ENCODE data around the gene TAS2R14.

The TAS2R14 gene

DNA sequence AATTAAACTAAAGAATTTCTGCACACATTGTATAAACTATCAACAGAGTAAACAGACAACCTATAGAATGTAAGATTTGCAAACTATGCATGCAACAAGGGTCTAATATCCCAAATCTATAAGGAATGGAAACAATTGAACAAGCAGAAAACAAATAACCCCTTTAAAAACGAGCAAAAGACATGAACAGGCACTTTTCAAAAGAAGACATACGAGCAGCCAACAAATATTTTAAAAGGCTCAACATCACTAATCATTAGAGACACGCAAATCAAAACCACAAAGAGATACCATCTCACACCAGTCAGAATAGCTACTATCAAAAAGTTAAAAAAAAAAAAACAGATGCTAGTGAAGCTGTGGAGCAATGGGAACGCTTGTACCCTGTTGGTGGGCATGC, 34.4 kb downstream of the TAS2R14 start:
- no peak for DNase-seq (ENCODE audit: low read depth)

DNA sequence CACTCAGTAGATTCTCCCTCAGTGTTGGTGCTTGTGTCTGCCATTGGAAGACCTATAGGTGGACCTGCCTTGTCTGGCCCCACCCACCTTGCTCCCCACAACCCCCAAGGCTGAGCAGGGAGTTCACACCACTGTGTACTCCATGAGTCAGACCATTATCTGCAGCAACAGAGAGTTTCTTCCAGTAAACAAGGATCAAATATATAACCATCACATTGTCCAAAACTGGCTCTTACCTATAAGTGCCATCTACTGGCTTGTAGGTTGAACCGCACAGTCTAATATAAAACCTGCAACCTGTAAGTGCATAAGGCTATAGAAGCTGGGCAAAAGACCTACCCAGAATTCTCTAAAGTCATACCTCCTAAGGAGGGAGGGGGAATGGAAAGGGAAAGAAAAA, 37.6 kb downstream of the TAS2R14 start:
- DNase-seq (ENCODE audit: low read depth): no peak

DNA sequence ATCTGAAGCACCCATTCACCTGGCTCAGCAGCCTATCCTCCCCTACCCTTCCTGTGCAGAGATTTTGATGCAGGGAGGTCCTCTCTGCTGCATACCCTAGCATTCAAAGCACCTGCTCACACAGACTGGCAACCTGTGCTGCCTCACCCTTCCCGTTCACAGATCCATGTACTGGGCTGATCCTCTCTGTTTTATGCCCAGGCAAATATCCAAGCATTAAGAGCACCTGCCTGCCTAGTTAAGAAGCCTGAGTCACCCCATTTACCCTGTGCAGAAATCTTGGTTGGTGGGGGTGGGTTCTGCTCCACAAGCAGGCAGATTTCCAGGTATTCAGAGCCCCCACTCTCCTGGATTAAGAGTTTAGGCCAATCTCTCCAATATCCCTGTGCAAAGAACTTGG, 38.1 kb downstream of the TAS2R14 start:
- DNase-seq (ENCODE audit: low read depth): no peak

DNA sequence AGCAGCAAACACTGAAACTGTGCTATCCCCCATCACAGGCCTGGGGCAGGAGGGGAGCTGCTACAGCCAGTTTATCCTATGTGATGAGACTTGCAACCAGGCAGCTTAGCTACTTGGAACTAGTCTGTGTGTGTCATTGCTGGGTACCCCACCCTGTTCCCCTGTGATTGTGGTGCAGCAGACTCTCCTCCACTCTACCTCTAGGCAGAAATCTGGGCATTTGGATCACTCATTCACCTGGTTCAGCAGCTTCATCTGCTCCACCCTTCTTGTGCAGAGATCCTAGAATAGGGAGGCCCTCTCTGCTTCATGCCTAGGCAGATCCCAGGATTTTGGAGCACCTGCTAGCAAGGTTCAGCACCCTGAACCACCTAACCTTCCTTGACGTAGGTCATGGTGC, 38.5 kb downstream of the TAS2R14 start:
- DNase-seq (ENCODE audit: low read depth): no peak

DNA sequence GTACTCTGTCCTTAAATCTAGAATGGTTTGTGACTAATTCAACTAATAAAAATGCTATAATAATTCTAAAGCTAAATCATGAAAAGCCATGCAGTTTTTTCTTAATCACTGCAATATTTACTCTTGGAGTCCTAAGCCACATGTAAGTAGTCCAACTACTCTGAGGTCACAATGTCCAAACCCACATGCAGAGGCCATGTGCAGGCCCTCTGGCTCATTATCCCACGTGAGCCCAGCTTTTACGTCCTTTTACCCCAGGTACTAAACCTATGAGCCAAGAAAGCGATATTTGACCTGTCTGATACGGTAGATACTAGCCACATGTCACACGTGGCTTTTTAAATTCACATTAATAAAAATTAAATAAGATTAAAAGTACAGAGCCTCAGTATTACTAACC, 42.2 kb downstream of the TAS2R14 start:
- no peak for DNase-seq (ENCODE audit: low read depth)

DNA sequence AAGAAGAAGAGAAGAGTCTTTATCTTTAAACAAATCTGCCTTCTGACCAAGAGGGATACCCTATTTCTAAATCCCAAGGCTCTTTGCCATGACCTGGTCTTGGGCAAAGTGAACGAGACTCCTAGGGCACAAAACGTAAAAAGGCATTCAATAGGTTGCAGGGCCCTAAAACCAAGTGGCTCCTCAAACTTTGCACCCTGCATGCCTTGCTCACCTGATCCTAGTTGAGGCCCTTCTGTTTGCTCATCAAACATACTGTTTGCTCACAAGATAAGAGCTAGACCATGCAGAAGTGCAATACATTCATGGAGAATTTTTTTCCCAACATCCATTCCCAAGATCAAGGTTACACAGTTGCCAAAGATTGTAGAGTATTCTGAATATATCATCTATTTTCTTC, 47.1 kb downstream of the TAS2R14 start:
- DNase-seq (ENCODE audit: low read depth): no peak

DNA sequence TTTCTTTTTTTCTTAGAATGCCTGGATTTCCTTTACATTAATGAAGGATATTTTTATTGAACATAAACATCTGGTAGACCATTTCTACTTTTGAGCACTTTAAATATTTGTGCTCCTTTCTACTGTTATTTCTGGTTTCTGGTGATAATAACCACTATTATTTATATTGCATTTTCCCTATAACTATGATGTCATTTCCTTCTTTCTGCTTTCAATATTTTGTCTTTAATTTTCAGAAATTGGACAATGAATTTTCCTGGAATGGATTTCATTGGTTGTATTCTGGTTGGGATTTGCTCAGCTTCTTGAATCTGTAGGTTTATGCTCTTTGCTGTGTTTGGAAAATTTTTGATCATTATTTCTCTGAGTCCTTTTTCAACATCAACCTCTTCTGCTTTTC, 49.8 kb downstream of the TAS2R14 start:
- no peak for DNase-seq (ENCODE audit: low read depth)

All from activated T-cell treated with anti-CD3 and anti-CD28 coated beads for 24 hours (primary cell).